Measurements from ENCODE around the gene GPR34.
A peak's percentile ranks its signal among the peaks of the same experiment; 100 is the strongest.
"Not testable (repeated sequence)": the region's sequence is repeated elsewhere in the genome, so short reads cannot be mapped to it uniquely, and the experiment has no call there.

The GPR34 gene, protein sequence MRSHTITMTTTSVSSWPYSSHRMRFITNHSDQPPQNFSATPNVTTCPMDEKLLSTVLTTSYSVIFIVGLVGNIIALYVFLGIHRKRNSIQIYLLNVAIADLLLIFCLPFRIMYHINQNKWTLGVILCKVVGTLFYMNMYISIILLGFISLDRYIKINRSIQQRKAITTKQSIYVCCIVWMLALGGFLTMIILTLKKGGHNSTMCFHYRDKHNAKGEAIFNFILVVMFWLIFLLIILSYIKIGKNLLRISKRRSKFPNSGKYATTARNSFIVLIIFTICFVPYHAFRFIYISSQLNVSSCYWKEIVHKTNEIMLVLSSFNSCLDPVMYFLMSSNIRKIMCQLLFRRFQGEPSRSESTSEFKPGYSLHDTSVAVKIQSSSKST

DNA sequence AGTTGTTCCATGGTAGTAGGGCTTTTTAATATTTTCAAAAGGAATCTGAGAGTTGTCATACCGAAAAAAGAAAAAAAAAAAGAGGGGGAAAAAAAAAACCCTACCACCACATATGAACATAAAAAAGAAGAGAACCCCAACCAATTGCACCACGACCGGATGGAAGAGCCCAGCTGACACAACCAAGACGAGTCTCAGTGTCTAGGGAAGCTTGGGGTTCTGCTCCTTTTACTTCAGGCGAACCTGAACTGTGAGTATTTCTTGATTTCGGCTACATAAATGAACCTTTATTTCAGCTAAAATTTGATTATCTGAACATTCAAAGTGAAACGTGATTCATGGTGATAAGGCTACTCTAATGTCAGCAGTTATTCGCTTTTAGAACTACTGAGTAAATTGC is at the start of gene GPR34:
GPR34 (plus strand) TSS at position 139 of the 400 bp plus-strand sequence. CDS start 6,661 bp downstream, outside the sequence.
- Histone ChIP-seq H3K4me3 (peak within 1 kb of the TSS in 1 of 7 experiments; percentile 19), H3K27ac (peak within 1 kb of the TSS in 2 of 21 experiments; percentile 14 to 30)

DNA sequence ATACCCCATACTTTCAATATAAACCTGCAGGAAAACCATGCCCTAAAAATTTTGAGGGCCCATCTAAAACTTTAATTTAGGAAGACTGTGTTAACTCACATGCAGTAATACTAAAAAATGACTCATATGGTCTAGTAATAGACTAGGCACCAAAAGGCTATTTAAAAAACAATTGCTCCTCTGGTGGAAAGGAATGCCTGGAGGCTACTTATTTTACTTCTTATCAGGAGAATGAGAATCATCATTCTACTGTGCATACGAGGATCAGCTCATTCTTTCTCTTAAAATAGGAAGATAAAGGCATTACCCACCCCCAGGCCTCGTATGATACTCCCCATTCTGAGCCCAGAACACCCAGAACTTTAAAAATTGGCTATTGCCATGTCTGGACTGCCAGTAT is 42.6 kb upstream of the GPR34 start:
- H3K27ac ChIP-seq, H3K4me3 ChIP-seq: not testable (repeated sequence)

- Histone ChIP-seq H3K4me3 (no peak overlapping the region), H3K27ac (no peak overlapping the region)
Measured at GRCh38 chrX:41653125-41653524, 35.6 kb upstream of the GPR34 start.

DNA sequence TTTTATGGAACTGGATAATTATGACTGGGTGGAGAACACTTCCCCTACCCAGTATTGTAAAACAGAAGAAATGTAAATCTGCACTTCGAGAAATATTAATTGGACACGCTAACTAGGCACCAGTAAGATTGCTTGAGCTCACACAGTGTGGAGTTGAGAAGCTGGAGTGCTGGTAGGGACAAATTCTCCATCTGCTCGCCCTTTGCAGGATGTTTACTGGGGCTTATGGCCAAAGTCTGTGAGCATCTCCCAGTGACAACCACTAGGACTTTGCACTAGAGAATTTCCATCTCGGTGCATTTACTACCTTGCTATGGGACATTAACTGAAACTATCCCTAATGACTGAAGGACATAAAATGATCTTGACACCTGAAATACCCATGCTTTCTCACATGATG is 33.7 kb upstream of the GPR34 start:
- Histone ChIP-seq H3K27ac (no peak overlapping the region), H3K4me3 (no peak overlapping the region)

GRCh38 chrX:41655631-41656030 is 33.1 kb upstream of the GPR34 start:
- H3K4me3 ChIP-seq, result no peak overlapping the region
- no peak overlapping the region for H3K27ac ChIP-seq

DNA sequence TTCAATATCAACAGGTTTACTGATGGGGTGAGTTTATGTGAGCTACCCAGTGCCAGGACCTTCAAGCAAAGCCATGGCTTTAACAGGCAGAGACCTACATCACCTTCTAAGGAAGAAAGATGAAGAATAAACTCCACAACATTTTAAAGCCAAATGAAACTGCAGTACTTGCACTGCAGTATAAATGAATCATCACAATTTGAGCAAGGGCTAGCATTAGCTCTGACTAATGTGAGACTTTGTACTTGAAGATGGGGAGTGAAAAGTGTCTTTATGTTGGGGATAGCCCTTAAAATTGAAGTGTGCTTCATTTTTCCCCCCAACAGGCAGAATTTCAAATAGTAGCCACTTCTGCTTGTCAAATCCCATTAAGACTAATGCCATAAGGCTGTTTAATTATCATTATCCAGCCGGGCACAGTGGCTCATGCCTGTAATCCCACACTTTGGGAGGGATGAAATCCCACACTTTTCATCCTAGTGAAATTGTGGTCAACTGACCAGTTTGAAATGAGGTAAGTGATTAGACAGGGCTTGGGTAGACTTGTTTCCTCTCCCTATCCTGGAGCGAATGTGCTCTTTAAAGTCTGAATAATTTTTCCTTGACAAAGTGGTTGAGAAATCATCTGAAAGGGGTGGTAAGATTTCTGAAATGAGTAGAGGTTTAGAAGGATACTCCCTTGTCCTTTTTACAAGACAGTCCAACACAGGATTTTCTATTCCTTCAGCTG is 27.2 kb upstream of the GPR34 start:
- H3K27ac ChIP-seq, result no peak overlapping the region
- H3K4me3 ChIP-seq, result no peak overlapping the region

DNA sequence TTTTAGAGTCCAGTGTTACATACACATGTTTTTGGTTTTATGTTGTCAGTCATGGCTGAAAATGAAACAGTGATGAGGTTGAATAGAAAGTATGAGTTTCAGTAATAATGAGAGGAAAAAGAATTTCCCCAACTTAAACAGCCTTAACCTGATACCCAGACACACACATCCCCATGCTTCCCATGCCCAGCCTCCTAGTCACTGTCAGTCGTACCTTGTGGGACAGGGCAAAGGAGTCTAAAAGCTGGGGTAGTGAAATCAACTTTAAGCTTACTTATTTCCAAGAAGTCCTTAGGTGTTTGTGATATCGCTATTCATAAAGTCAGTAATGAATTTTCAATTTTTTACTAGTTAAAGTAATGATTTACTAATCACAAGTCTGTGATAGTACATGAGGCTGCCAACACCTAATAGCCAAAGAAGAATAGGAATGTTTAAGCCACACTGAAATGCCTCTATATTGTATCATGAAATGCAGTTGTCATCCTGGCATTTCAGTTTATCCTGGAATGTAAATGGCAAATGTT is 24.3 kb upstream of the GPR34 start:
- H3K27ac ChIP-seq, result no peak overlapping the region

GRCh38 chrX:41664908-41665307 is 23.9 kb upstream of the GPR34 start:
- H3K27ac ChIP-seq, result no peak overlapping the region
- no peak overlapping the region for H3K4me3 ChIP-seq

More for the DNA sequence above, 24.3 kb upstream of the GPR34 start:
- no peak overlapping the region for H3K4me3 ChIP-seq

DNA sequence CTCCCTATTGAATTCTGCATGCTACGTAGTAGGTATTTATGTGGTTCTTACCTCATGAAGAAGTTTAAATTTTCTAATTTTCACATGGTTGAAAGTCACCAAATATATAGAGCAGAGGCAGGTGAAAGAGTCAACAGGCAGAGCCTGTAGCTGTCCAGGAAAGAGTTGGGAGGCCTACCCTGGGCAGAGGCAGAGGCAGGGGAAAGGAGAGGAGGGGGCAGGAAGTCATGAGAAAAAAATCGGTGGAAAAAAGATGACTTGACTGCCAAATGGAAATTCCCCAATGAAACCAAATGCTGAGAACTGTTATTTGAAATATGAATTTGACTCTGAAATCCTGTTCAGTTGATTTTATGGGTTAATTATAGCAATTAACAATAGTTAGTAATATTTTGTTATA is 23.1 kb upstream of the GPR34 start:
- no peak overlapping the region for H3K27ac ChIP-seq

GRCh38 chrX:41666251-41666650 is 22.5 kb upstream of the GPR34 start:
- H3K27ac ChIP-seq, result no peak overlapping the region
- no peak overlapping the region for H3K4me3 ChIP-seq

More for the DNA sequence above, 23.1 kb upstream of the GPR34 start:
- H3K4me3 ChIP-seq, result no peak overlapping the region

GRCh38 chrX:41667631-41668030 is 21.1 kb upstream of the GPR34 start:
- no peak overlapping the region for H3K4me3 ChIP-seq
- H3K27ac ChIP-seq, result no peak overlapping the region

- no peak overlapping the region for H3K27ac ChIP-seq
- no peak overlapping the region for H3K4me3 ChIP-seq
Measured at GRCh38 chrX:41670112-41670511, 18.7 kb upstream of the GPR34 start.

DNA sequence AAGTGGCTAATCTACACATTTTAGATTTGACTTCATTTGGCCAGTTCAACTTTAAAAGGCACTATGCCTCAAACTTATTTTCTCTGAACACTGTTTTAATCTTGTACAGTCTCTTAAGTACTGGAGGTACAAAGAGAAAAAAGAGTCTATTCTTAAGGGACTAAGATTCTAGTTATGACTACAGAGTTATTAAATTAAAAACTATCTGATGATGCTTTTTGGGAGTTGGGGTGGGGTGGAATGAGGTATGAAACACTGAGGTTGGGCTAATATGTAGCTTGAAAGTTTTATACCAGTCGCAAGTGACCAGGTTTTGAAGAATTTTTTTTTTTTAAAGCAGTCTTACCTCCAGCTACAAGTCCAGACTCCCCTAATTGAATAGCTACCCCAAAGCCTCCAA is 17.7 kb upstream of the GPR34 start:
- no peak overlapping the region for H3K27ac ChIP-seq
- no peak overlapping the region for H3K4me3 ChIP-seq

DNA sequence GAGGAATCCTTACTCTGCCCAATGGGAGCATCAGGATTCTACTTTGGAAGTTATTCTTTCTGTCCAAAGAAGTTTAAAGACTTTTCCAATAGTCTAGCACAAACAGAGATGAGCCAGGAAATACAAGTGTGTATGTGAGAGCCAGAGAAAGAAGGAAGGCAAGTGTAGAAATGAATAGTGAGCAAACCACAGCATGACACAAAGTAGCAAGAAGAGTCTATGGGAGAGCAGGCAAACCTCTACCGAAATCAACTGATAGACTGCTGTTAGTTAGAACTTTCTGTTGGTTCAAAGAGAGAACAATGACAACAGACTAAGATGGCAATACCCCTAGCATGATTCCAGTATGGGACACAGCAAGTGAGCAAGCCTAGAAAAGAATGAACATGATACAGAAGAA is 16.1 kb upstream of the GPR34 start:
- Histone ChIP-seq H3K27ac (no peak overlapping the region), H3K4me3 (no peak overlapping the region)

GRCh38 chrX:41676361-41676760 is 12.4 kb upstream of the GPR34 start:
- not testable (repeated sequence) for H3K27ac ChIP-seq, H3K4me3 ChIP-seq

- H3K27ac ChIP-seq, result no peak overlapping the region
- no peak overlapping the region for H3K4me3 ChIP-seq
Measured at GRCh38 chrX:41677183-41678060, 11.4 kb upstream of the GPR34 start.

DNA sequence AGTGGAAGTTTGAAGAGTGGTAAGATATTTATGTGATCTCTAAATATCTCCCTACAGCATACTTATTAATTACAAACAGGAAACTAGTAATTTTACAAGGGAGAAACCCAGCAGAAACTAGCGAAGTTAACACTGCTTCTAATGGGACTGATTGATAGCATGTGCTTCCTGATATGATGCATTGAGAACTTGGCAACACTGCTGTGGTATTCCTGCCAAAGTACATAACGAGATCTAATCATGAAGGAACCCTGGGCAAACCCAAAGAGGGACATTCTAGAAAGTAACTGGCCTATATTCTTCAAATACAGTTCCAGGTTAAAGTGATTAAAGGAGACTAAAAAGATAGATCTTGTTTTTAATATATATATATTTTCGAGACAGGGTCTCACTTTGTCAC is 4.6 kb upstream of the GPR34 start:
- Histone ChIP-seq H3K27ac (no peak overlapping the region), H3K4me3 (no peak overlapping the region)

DNA sequence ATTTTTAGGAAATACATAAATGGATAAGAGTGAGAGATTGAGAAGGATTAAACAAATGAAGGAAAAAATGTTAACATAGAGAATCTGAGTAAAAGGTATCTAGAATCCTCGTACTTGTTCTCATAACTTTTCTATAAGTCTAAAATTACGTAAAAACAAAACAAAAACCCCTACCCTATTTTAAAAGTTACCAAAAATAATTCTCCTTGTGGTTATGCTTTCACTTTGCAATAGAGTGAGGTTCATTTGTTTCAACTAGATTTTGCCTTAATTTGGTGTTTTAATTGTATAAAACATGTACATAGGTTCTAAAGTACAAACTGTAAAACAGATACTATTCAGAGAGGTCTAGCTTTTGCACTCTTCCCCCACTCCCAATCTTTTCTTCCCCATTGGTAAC is 3.8 kb upstream of the GPR34 start:
- no peak overlapping the region for H3K4me3 ChIP-seq
- no peak overlapping the region for H3K27ac ChIP-seq

GRCh38 chrX:41686788-41687187 is 2.0 kb upstream of the GPR34 start:
- H3K4me3 ChIP-seq, result no peak overlapping the region
- H3K27ac ChIP-seq, result no peak overlapping the region

- Histone ChIP-seq H3K4me3 (no peak overlapping the region), H3K27ac (no peak overlapping the region)
Measured at GRCh38 chrX:41688156-41688555, 617 bp upstream of the GPR34 start.
